Measurements from ENCODE around the gene FAAP20.

Gene FAAP20

GRCh38 chr1:2199042-2199810 lies 4.7 kb upstream of the FAAP20 start:
- H3K79me2 ChIP-seq (ENCODE audit: insufficient read depth, low read length), result no peaks in the 10 kb centered on the region
- peaks cover 5% of the 10 kb centered on the region for H3K4me1 ChIP-seq (ENCODE audit: insufficient read depth, low read length, severe bottlenecking)
- no peak overlapping the region for H3K4me3 ChIP-seq (ENCODE audit: low read depth, low read length, poor library complexity, severe bottlenecking)
- TF ChIP-seq EZH2 (IDR thresholded peaks at IDR 0.05; ENCODE audit: borderline replicate concordance, low read length) (no peak), CTCF (IDR thresholded peaks at IDR 0.05; ENCODE audit: low read length) (no peak)
- H3K9ac ChIP-seq (ENCODE audit: low read length), result no peak overlapping the region
- no peaks in the 10 kb centered on the region for H3K27me3 ChIP-seq (ENCODE audit: insufficient read depth, low read length)
- H3K27ac ChIP-seq (ENCODE audit: low read depth, low read length, poor library complexity, severe bottlenecking), result no peak overlapping the region
- no peaks in the 10 kb centered on the region for H4K20me1 ChIP-seq (ENCODE audit: insufficient read depth, low read length)
- no peaks in the 10 kb centered on the region for H3K9me2 ChIP-seq (ENCODE audit: low read depth, low read length)
- H3K36me3 ChIP-seq (ENCODE audit: insufficient read depth, low read length), result no peaks in the 10 kb centered on the region
- H3K4me2 ChIP-seq (ENCODE audit: low read length), result no peak overlapping the region
- no peaks in the 10 kb centered on the region for H3F3A ChIP-seq (ENCODE audit: insufficient read depth, low read length)
- H2AFZ ChIP-seq (ENCODE audit: low read length), result no peak overlapping the region
- H3K9me3 ChIP-seq (ENCODE audit: low read length), result no peaks in the 10 kb centered on the region

GRCh38 chr1:2198571-2198970 lies 4.0 kb upstream of the FAAP20 start:
- Histone ChIP-seq H3K4me3 (ENCODE audit: low read depth, low read length, poor library complexity, severe bottlenecking) (no peak overlapping the region), H2AFZ (ENCODE audit: low read length) (no peak overlapping the region), H3K36me3 (ENCODE audit: insufficient read depth, low read length) (no peaks in the 10 kb centered on the region), H3K27ac (ENCODE audit: low read depth, low read length, poor library complexity, severe bottlenecking) (no peak overlapping the region), H3F3A (ENCODE audit: insufficient read depth, low read length) (no peaks in the 10 kb centered on the region), H3K9me2 (ENCODE audit: low read depth, low read length) (no peaks in the 10 kb centered on the region), H3K79me2 (ENCODE audit: insufficient read depth, low read length) (no peaks in the 10 kb centered on the region), H3K9ac (ENCODE audit: low read length) (no peak overlapping the region), H3K4me1 (ENCODE audit: insufficient read depth, low read length, severe bottlenecking) (peaks cover 8% of the 10 kb centered on the region), H4K20me1 (ENCODE audit: insufficient read depth, low read length) (no peaks in the 10 kb centered on the region), H3K9me3 (ENCODE audit: low read length) (no peaks in the 10 kb centered on the region), H3K27me3 (ENCODE audit: insufficient read depth, low read length) (no peaks in the 10 kb centered on the region), H3K4me2 (ENCODE audit: low read length) (no peak overlapping the region)
- TF ChIP-seq CTCF (IDR thresholded peaks at IDR 0.05; ENCODE audit: low read length) (no peak), EZH2 (IDR thresholded peaks at IDR 0.05; ENCODE audit: borderline replicate concordance, low read length) (no peak)

GRCh38 chr1:2197707-2198165 lies 3.2 kb upstream of the FAAP20 start:
- no peaks in the 10 kb centered on the region for H3K79me2 ChIP-seq (ENCODE audit: insufficient read depth, low read length)
- H3K4me1 ChIP-seq (ENCODE audit: insufficient read depth, low read length, severe bottlenecking), result peaks cover 13% of the 10 kb centered on the region
- H2AFZ ChIP-seq (ENCODE audit: low read length), result no peak overlapping the region
- no peaks in the 10 kb centered on the region for H3K9me3 ChIP-seq (ENCODE audit: low read length)
- no peak for TF ChIP-seq EZH2 (IDR thresholded peaks at IDR 0.05; ENCODE audit: borderline replicate concordance, low read length)
- TF ChIP-seq CTCF (IDR thresholded peaks at IDR 0.05; ENCODE audit: low read length), result no peak
- no peaks in the 10 kb centered on the region for H3K36me3 ChIP-seq (ENCODE audit: insufficient read depth, low read length)
- no peak overlapping the region for H3K27ac ChIP-seq (ENCODE audit: low read depth, low read length, poor library complexity, severe bottlenecking)
- no peak overlapping the region for H3K9ac ChIP-seq (ENCODE audit: low read length)
- no peak overlapping the region for H3K4me3 ChIP-seq (ENCODE audit: low read depth, low read length, poor library complexity, severe bottlenecking)
- H4K20me1 ChIP-seq (ENCODE audit: insufficient read depth, low read length), result no peaks in the 10 kb centered on the region
- no peaks in the 10 kb centered on the region for H3K9me2 ChIP-seq (ENCODE audit: low read depth, low read length)
- no peak overlapping the region for H3K4me2 ChIP-seq (ENCODE audit: low read length)
- no peaks in the 10 kb centered on the region for H3K27me3 ChIP-seq (ENCODE audit: insufficient read depth, low read length)
- H3F3A ChIP-seq (ENCODE audit: insufficient read depth, low read length), result no peaks in the 10 kb centered on the region

All from OCI-LY1 (cell line).